ENCODE results near the gene PARD3.

The PARD3 gene

DNA sequence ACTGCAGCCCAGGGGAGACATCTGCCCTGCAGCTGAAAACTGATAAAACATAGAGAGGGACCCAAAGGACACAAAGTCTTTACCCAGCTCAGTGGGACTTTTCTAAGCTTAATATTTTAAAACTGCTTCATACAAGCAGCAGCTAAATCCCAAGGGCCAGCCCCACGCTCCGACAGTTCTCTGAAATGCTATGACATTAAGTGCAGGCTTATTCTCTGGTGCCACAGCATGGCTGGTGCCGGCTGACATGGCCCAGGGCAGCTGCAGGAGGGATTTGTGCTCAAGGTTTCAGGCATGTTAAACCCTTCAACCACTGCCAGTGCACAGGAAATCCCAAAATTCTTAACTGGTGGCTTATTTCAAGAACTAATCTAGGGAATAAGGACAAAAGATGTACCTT lies 170.9 kb downstream of the PARD3 start:
- no peak for DNase-seq

DNA sequence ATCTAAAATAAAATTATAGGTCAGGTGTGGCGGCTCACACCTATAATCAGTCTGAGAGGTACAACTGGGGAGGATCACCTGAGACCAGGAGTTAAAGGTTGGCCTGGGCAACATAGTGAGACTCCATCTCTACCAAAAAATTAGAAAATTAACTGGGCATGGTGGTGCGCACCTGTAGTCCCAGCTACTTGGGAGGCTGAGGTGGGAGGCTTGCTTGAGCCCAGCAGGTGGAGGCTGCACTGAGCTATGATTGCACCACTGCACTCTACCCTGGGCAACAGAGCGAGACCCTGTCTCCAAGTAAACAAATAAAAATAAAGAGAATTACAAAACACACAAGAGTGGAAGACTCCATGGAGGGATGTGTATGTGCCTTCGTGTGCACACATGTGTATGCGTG lies 171.5 kb downstream of the PARD3 start:
- DNase-seq, result no peak

DNA sequence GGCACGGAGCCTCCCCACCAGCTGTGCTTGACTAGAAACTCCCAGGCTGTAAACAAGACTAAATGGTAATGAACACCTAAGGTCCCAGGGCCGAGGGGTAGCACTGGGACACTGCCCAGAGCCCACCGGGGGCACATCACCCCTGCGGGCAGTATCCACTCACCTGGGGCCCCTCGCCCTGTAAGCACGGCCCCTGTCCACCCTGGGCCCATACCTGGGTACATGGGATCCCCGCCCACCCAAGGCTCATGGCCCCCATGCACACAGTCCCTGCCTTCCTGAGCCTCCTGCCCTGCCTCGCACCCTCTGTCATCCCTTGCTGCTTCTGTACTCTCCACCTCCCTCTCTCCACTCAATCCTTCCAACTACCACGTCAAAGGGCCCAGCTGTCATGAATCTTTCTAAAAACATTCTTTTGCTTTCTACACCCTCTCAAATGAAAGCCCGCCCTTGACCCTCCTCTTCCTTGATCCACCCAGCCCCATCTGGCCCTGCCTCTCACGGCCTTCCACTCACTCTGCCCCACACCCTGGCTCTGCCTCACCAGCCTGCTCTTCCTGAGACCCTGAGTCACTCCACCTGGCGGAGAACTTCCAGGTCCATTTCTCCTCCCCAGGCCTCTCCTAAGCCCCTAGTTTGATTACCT lies 173.1 kb downstream of the PARD3 start:
- DNase-seq, result no peak

GRCh38 chr10:34641147-34641912 lies 173.8 kb downstream of the PARD3 start:
- no peak for DNase-seq

DNA sequence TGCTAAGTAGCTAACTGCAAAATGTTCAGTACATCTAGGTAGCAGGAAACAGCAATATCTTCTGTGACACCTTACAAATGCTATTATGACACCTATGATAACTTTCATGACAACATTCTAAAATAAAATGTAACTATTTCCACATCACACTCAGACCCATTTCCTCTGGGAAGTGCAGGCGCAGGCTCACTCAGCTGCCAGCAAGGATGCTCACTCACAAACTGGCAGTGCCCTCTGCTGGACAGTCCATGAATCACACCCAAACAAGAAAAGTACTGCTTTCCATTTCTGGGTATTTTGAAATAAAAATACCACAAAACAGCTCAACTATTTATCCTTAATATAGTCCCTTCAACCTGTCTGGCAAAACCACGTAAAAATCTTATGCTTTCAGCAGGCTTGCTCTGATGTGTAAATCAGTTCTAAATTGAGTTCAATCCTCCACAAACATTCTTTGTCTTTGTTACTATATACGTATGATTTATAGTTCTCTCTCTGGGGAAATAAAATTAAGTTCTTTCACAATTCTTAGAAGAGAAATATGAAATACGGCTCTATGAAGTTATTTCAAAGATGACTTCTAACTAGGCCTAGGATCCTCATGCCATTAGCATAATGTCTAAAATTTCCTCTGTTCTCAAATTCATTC lies 176.6 kb downstream of the PARD3 start:
- no peak for DNase-seq

GRCh38 chr10:34637418-34637911 lies 177.6 kb downstream of the PARD3 start:
- DNase-seq, result no peak

DNA sequence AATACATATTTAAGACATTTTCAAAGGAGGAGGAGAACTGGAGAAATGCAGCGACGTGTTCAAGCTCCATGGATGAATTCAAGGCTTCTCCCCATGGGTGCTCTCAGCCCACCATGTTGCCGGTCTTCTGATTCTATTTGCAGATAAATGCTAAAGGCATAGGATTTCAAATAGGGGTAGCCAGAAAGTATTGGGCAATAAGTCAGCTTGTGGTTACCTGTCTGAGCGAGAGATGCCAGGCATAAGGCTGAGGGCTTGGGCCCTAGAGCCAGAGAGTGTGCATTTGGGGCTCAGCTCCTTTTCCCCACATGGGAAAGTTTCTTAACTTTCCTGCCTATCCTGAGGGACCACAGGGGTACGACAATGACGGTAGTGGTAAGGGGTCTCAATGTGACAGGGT lies 180.0 kb downstream of the PARD3 start:
- no peak for DNase-seq

DNA sequence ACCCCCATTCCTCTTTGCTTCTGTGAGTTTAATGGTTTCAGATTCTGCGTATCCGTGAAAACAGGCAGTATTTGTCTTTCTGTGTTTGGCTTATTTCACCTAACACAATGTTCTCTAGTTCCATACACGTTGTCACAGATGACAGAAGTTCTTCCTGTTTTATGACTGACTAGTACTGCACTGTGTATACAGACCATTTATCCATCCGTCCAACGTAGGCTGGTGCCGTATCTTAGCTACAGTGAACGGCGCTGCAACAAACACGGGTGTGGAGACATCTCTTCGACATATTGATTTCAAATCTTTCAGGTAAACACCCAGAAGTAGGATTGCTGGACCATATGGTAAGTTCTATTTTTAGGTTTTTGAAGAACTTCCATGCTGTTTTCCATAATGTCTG lies 181.7 kb downstream of the PARD3 start:
- no peak for DNase-seq

- no peak for DNase-seq
These were observed 186.0 kb downstream of the PARD3 start for GRCh38 chr10:34629084-34629483.

DNA sequence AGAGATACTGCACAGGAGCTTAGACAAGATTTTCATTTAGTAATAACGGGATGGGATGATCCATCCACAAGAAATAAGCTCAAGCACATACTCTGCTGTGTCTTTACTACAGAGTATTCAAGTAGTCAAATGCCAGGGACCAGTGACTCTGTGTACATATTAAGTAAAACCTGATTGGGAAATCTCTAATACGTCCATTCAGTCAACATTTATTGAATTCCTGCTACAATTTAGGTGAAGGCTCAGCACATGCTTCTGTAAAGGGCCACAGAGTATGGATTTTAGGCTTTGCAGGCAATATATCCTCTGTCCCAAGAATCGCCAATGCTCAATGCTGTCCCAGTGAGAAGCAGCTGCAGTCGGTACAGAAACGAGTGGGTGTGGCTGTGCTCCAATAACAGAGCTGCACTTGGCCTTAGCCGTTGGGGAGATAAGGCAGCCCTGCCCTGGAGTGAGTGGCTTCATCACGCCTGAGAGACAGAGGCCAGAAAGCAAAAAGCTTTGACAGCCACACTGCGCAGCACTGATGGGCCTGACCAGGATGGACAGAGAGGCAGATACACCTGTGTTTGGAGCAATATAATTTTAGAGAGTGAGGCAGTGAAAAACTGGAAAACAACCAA lies 186.8 kb downstream of the PARD3 start:
- no peak for DNase-seq

DNA sequence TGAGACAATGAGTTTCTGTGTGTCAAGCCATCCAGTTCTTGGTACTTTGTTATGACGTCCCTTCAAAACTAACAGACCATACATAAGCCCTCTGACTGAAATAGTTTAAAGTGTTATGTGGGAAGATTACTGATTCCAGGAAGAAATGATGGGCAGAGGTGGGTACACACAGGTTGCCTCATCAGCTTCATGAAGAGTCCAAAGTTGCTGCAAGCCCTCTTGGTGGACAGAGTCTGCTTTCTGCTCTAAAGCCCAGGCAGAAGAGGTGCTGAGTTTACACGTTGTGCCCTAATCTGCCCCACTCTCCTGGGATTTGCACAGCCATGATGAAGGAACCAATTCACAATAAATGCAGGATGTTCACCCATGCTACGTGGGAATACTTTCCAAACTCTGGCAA lies 187.4 kb downstream of the PARD3 start:
- no peak for DNase-seq

DNA sequence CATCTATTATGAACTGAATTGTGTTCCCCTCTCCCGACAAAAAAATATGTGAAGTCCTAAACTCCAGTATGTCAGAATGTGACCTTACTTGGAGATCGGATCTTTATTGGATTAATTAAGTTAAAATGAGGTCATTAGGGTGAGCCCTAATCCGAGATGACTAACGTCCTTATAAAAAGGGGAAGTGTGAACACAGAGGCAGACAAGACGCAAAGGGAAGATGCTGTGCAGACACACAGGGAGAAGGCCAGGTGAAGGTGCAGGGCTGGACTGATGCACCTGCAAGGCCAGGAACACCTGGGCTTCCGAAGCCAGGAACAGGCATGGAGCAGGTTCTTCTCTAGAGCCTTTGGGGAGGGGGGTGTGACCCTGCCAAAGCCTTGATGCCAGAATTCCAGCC lies 187.8 kb downstream of the PARD3 start:
- DNase-seq, result no peak

DNA sequence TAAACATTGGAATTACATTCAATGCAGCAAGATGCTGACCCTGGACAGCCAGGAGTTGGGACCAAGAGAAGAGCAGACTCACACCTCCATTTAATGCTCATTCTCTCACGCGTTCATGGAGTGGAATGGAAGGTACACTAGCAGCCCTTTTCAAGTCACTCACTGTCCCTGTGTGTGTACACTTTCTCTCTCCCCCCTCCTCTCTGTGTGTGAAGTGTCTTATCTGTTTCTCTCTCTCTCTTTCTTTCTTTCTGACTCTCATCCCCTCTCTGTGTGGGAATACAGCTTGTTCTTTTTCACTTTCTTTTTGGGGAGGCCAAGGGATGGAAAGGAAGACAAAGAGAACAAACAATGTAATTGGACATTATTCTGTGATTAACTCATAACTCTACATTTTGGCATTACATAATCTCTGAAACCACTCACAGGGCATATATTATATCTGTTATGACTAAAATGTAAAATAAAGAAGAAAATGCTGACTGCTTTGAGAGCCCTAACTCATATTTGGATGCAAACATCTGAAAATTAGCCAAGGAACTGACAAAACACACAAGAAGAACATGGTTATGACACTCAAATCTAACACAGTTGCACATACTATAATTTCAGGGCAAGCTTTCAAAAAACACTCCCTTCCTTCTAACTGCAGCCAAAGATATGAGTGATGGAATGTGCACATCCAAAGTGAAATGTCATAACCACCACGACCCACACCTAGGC lies 188.8 kb downstream of the PARD3 start:
- DNase-seq, result no peak

DNA sequence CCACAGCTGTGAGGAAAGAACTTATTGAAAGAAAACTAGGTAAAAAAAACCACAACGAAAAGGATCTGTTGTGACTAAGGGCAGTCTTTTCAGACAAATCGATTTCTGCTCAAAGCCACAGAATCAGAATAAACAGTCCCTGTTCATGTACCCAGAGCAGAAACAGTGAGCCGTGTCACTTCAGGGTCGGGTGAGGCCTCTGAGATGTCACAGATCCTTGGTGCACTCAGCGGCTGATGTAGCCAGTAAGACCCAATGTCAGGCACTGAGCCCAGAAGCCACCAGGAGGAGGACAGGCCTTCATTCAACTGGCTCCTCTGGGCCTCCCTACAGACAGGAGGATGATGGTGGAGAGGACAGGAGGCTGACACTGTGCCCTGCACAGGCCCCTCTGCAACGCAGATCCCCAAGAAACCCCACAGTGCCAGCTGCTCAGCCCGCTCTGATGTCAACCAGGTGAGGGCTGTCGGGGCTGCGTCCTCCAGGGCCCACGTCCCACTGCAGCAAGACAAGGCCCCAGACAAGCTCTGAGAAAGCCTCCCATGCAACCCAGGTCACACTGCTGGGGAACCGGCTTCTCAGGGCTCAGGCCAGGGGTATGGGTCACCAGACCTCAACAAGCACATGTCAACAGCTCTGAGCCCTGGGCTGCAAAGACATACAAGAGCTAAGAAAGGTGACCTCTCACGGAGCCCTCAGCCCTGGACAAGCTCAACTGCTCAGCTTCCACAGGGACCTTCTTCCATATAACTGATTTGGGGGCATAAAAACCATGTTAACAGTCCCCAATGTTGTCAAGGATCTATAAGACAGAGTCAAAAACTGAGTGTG lies 190.6 kb downstream of the PARD3 start:
- DNase-seq, result no peak

- no peak for DNase-seq
These were observed 192.2 kb downstream of the PARD3 start for GRCh38 chr10:34622945-34623344.

GRCh38 chr10:34618611-34619010 lies 196.5 kb downstream of the PARD3 start:
- DNase-seq, result no peak

DNA sequence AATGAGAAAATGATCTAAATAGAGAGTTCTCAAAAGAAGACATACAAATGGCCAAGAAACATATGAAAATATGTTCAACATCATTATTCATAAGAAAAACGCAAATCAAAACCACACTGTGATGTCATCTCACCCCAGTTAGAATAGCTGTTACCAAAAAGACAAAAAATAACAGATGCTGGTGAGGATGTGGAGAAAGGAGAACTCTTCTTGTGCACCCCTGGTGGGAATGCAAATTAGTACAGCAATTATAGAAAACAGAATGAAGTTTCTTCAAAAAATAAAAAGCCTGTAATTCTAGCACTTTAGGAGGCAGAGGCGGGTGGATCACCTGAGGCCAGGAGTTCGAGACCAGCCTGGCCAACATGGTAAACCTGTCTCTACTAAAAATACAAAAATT lies 199.3 kb downstream of the PARD3 start:
- no peak for DNase-seq

DNA sequence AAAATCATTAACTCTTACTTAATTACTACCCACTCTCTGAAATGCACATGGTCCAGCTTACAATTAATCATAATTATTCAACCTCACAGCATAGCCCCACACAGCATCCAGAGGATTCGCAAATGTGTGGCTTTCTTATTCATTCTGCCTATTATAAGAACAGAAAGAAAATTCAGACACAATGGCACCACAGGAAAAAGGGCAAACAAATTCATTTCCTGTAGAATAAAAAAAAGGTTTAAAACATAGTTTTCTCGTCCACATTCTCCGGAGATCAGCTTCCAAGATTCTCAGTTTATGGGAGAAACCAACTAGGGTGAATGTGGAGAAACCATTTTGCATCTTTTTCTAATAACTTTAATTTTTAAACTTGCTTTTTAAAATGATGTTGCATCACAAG lies 201.6 kb downstream of the PARD3 start:
- no peak for DNase-seq

- DNase-seq, result no peak
These were observed 202.2 kb downstream of the PARD3 start for GRCh38 chr10:34612938-34613337.

DNA sequence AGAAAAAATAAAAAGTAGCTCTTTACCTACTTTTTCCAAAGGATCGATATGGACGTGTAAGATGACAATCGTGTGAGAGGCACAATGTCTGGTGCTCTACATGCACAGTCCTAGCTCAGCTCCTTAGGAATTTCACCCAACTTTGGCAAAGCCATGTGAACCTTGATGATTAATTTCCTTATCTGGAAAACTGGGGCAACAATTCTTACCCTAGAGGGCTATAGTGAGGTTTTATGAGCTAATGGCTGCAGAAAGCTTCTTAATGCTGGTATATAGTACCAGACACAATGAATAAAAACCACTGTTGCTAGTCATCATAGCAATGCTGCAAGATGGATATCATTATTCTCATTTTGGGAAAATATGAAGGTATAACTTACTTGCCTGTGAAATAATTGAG lies 202.7 kb downstream of the PARD3 start:
- DNase-seq, result no peak

GRCh38 chr10:34609287-34609940 lies 205.7 kb downstream of the PARD3 start:
- no peak for DNase-seq

Data from 8988T (cell line).